Gastroesophageal sphincter (tissue), 3 donors: ENCODE data around the gene TBC1D32.

Experiments used
- CTCF ChIP-seq, 4 experiments: fragments of 200-600 bp in 2 of 4; fragments of 450-650 bp in 2 of 4; sonication (generic) in 1 of 4; IDR thresholded peaks; one replicate each; pipeline ENCODE4 v1.5.1; 2017 to 2019; ENCODE audit warnings: antibody characterized with exemption in 4 of 4, mild to moderate bottlenecking in 2 of 4, moderate library complexity in 2 of 4
- EP300 ChIP-seq: sonication (generic); formaldehyde crosslinking; IDR thresholded peaks from one replicate; pipeline ENCODE4 v1.6.1; 2017; ENCODE audit warnings: antibody characterized with exemption, mild to moderate bottlenecking
- POLR2AphosphoS5 ChIP-seq: sonication (generic); formaldehyde crosslinking; IDR thresholded peaks from one replicate; pipeline ENCODE4 v1.6.1; 2017; ENCODE audit warnings: antibody characterized with exemption

GRCh38 chr6:121064345-121064744 lies 269.9 kb downstream of the TBC1D32 start:
- TF ChIP-seq CTCF (IDR thresholded peaks at IDR 0.05) (no peak), EP300 (no peak), POLR2AphosphoS5 (no peak)
